HEK293T (cell line): ENCODE results near the gene ETV6.

Experiments used
- BHLHE40 ChIP-seq: fragments of 450-650 bp; IDR thresholded peaks from 2 replicates; pipeline ENCODE4 v1.6.1; 2016; ENCODE audit warnings: mild to moderate bottlenecking, moderate library complexity, borderline replicate concordance
- ELF4 ChIP-seq: fragments of 450-650 bp; IDR thresholded peaks from 2 replicates; pipeline ENCODE4 v1.6.1; 2017; ENCODE audit warnings: antibody characterized with exemption
- FOXA1 ChIP-seq: fragments of 450-650 bp; IDR thresholded peaks from 2 replicates; pipeline ENCODE4 v1.6.1; 2016; ENCODE audit warnings: mild to moderate bottlenecking
- FOXK2 ChIP-seq: fragments of 450-650 bp; IDR thresholded peaks from 2 replicates; pipeline ENCODE4 v1.6.1; 2016; ENCODE audit warnings: mild to moderate bottlenecking
- NFRKB ChIP-seq: fragments of 450-650 bp; IDR thresholded peaks from 2 replicates; pipeline ENCODE4 v1.6.1; 2016; ENCODE audit warnings: mild to moderate bottlenecking, moderate library complexity
- PKNOX1 ChIP-seq: fragments of 450-650 bp; IDR thresholded peaks from 2 replicates; pipeline ENCODE4 v1.6.1; 2016
- SP1 ChIP-seq: fragments of 450-650 bp; IDR thresholded peaks from 2 replicates; pipeline ENCODE4 v1.6.1; 2017
- SUZ12 ChIP-seq: fragments of 450-650 bp; IDR thresholded peaks from 2 replicates; pipeline ENCODE4 v1.6.1; 2016; ENCODE audit warnings: mild to moderate bottlenecking

GRCh38 chr12:11920231-11920630 lies 270.8 kb downstream of the ETV6 start:
- TF ChIP-seq BHLHE40 (no peak), FOXA1 (no peak), PKNOX1 (no peak), SUZ12 (no peak), ELF4 (no peak), NFRKB (no peak), SP1 (no peak), FOXK2 (no peak)
